ENCODE measurements around the gene GOLGA3.

Gene GOLGA3

GRCh38 chr12:132764231-132764630 is 64.4 kb downstream of the GOLGA3 start:
- TF ChIP-seq SIN3A (IDR thresholded peaks at IDR 0.05; ENCODE audit: borderline replicate concordance, insufficient read depth, low read length) (no peak), FOXP2 (optimal IDR thresholded peaks at IDR 0.05; ENCODE audit: borderline replicate concordance, extremely low read depth, extremely low read length, insufficient read depth) (no peak), REST (IDR thresholded peaks at IDR 0.05; ENCODE audit: insufficient read depth in 1 of 2, low read depth in 2 of 2, low read length in 2 of 2) (no peak), TAF1 (IDR thresholded peaks at IDR 0.05; ENCODE audit: borderline replicate concordance, insufficient read depth, low read length) (no peak), POLR2AphosphoS5 (IDR thresholded peaks at IDR 0.05; ENCODE audit: low read depth, low read length) (no peak)

GRCh38 chr12:132761921-132762583 is 66.6 kb downstream of the GOLGA3 start:
- TF ChIP-seq POLR2AphosphoS5 (IDR thresholded peaks at IDR 0.05; ENCODE audit: low read depth, low read length): peak; percentile 70
- 0 out of 4 replicates have a peak, but pooled peaks of 1 of the 2 experiments have one; percentile 11 for TF ChIP-seq REST (IDR thresholded peaks at IDR 0.05; ENCODE audit: insufficient read depth in 1 of 2, low read depth in 2 of 2, low read length in 2 of 2)
- peak; percentile 65; the same call in 1 of the 2 replicates for TF ChIP-seq TAF1 (IDR thresholded peaks at IDR 0.05; ENCODE audit: borderline replicate concordance, insufficient read depth, low read length)
- 0 out of 2 replicates have a peak, but pooled peaks have one; percentile 36 for TF ChIP-seq SIN3A (IDR thresholded peaks at IDR 0.05; ENCODE audit: borderline replicate concordance, insufficient read depth, low read length)
- peak; percentile 25 for TF ChIP-seq FOXP2 (optimal IDR thresholded peaks at IDR 0.05; ENCODE audit: borderline replicate concordance, extremely low read depth, extremely low read length, insufficient read depth)

GRCh38 chr12:132761032-132761920 is 67.4 kb downstream of the GOLGA3 start, which contains the start of gene ANKLE2:
ANKLE2 (minus strand) TSS chr12:132761832; CDS start chr12:132761798, 34 bp downstream.
- TF ChIP-seq SIN3A (IDR thresholded peaks at IDR 0.05; ENCODE audit: borderline replicate concordance, insufficient read depth, low read length): no peak
- TF ChIP-seq REST (IDR thresholded peaks at IDR 0.05; ENCODE audit: insufficient read depth in 1 of 2, low read depth in 2 of 2, low read length in 2 of 2): no peak
- no peak for TF ChIP-seq POLR2AphosphoS5 (IDR thresholded peaks at IDR 0.05; ENCODE audit: low read depth, low read length)
- 0 out of 2 replicates have a peak, but pooled peaks have one; percentile 4 for TF ChIP-seq TAF1 (IDR thresholded peaks at IDR 0.05; ENCODE audit: borderline replicate concordance, insufficient read depth, low read length)
- peak; percentile 52 for TF ChIP-seq FOXP2 (optimal IDR thresholded peaks at IDR 0.05; ENCODE audit: borderline replicate concordance, extremely low read depth, extremely low read length, insufficient read depth)

GRCh38 chr12:132759359-132759758 is 69.3 kb downstream of the GOLGA3 start:
- TF ChIP-seq FOXP2 (optimal IDR thresholded peaks at IDR 0.05; ENCODE audit: borderline replicate concordance, extremely low read depth, extremely low read length, insufficient read depth) (no peak), REST (IDR thresholded peaks at IDR 0.05; ENCODE audit: insufficient read depth in 1 of 2, low read depth in 2 of 2, low read length in 2 of 2) (no peak), SIN3A (IDR thresholded peaks at IDR 0.05; ENCODE audit: borderline replicate concordance, insufficient read depth, low read length) (no peak), TAF1 (IDR thresholded peaks at IDR 0.05; ENCODE audit: borderline replicate concordance, insufficient read depth, low read length) (no peak), POLR2AphosphoS5 (IDR thresholded peaks at IDR 0.05; ENCODE audit: low read depth, low read length) (no peak)

Measured in PFSK-1 (cell line).